ENCODE results near the gene HHIPL1. TPM values are rescaled to one million over a fixed set of nuclear protein-coding genes. Genes with fewer than 3 reads are reported as not detected.

Gene HHIPL1
- total RNA-seq, 1 donor from 2014 or later, result 0.86 TPM

DNA sequence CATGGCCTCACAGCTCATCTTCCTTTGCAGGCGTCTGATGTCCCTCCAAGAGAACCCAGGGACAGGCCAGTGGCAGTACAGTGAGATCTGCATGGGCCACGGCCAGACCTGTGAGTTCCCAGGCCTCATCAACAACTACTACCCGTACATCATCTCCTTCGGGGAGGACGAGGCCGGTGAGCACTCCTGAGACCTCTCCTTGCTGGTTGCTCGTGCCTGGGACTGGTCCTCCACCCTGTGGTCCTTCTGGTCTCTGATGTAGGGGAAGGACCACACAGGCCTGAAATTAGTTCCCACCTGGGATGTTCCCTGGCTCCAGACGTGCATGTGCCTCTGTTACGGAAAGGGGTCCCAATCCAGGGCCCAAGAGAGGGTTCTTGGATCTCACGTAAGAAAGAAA, 17.9 kb downstream of the HHIPL1 start:
- DNase-seq (ENCODE audit: low read depth) (no peak), FAIRE-seq (no peak)
- H3K79me2 ChIP-seq (ENCODE audit: insufficient read depth, low read length), result no peaks in the 10 kb centered on the region
- H3K27ac ChIP-seq (ENCODE audit: low read depth, low read length), result no peak overlapping the region
- peaks cover 38% of the 10 kb centered on the region for H3K27me3 Mint-ChIP-seq (ENCODE audit: low read depth, unreplicated experiment)
- peaks cover 3% of the 10 kb centered on the region for H3K36me3 Mint-ChIP-seq (ENCODE audit: low read depth, unreplicated experiment)
- H2AFZ ChIP-seq (ENCODE audit: low read depth, low read length), result no peak overlapping the region
- H3K4me2 ChIP-seq (ENCODE audit: low read length), result no peak overlapping the region
- no peak overlapping the region for H3K9ac ChIP-seq (ENCODE audit: low read length)
- H3K4me3 ChIP-seq (ENCODE audit: insufficient read depth, low read depth, low read length), result no peak overlapping the region
- no peak overlapping the region for H3K4me3 Mint-ChIP-seq (ENCODE audit: unreplicated experiment)
- H3K4me1 ChIP-seq (ENCODE audit: insufficient read depth, low read length), result peaks cover 10% of the 10 kb centered on the region
- H3K27ac Mint-ChIP-seq (ENCODE audit: unreplicated experiment), result peak overlapping the region; percentile 13
- H3K9me3 ChIP-seq (ENCODE audit: insufficient read depth, low read depth, low read length), result no peaks in the 10 kb centered on the region
- H3K9me3 Mint-ChIP-seq (ENCODE audit: unreplicated experiment), result no peaks in the 10 kb centered on the region
- TF ChIP-seq, protein P1, sequence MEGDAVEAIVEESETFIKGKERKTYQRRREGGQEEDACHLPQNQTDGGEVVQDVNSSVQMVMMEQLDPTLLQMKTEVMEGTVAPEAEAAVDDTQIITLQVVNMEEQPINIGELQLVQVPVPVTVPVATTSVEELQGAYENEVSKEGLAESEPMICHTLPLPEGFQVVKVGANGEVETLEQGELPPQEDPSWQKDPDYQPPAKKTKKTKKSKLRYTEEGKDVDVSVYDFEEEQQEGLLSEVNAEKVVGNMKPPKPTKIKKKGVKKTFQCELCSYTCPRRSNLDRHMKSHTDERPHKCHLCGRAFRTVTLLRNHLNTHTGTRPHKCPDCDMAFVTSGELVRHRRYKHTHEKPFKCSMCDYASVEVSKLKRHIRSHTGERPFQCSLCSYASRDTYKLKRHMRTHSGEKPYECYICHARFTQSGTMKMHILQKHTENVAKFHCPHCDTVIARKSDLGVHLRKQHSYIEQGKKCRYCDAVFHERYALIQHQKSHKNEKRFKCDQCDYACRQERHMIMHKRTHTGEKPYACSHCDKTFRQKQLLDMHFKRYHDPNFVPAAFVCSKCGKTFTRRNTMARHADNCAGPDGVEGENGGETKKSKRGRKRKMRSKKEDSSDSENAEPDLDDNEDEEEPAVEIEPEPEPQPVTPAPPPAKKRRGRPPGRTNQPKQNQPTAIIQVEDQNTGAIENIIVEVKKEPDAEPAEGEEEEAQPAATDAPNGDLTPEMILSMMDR (IDR thresholded peaks at IDR 0.05; ENCODE audit: insufficient read depth, low read depth, low read length), result no peak
- no peak for TF ChIP-seq EZH2 (IDR thresholded peaks at IDR 0.05; ENCODE audit: insufficient read depth, low read length)
- H3K27me3 ChIP-seq (ENCODE audit: insufficient read depth, low read length), result peaks cover 3% of the 10 kb centered on the region
- H4K20me1 ChIP-seq (ENCODE audit: insufficient read depth, low read length), result no peaks in the 10 kb centered on the region
- peaks cover 13% of the 10 kb centered on the region for H3K4me1 Mint-ChIP-seq (ENCODE audit: low read depth, unreplicated experiment)
- H3K36me3 ChIP-seq (ENCODE audit: insufficient read depth, low read length), result no peaks in the 10 kb centered on the region

DNA sequence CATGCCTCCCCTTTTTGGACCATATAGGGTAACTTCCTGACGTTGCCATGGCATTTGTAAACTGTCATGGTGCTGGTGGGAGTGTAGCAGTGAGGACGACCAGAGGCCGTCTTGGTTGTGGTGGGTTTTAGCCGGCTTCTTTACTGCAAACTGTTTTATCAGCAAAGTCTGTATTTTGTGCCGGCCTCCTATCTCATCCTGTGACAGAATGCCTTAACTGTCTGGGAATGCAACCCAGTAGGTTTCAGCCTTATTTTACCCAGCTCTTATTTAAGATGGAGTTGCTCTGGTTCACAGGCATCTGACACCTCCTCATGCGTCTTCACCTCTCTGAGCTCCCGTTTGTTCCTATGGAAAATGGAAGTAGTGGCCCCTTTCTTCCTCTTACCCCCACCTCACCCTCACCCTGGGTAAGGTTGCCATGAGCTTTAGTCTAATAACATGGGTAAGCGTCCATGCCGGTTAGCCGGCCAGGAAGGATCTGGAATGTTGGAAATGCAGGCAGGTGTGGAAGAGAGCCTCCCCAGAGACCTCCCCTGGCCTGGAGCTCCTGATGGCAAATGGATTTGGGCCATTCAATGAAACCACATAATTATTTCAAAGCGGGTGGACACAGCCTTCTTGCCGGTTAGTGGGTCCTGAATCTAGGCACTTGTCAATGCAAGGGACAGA, 18.6 kb downstream of the HHIPL1 start:
- Histone ChIP-seq H2AFZ (ENCODE audit: low read depth, low read length) (peak overlapping the region; percentile 18), H3K79me2 (ENCODE audit: insufficient read depth, low read length) (no peaks in the 10 kb centered on the region), H3K27me3 (ENCODE audit: insufficient read depth, low read length) (peaks cover 3% of the 10 kb centered on the region), H3K9me3 (ENCODE audit: insufficient read depth, low read depth, low read length) (no peaks in the 10 kb centered on the region), H3K4me3 (ENCODE audit: insufficient read depth, low read depth, low read length) (no peak overlapping the region), H3K9ac (ENCODE audit: low read length) (no peak overlapping the region), H3K36me3 (ENCODE audit: insufficient read depth, low read length) (no peaks in the 10 kb centered on the region), H3K27ac (ENCODE audit: low read depth, low read length) (no peak overlapping the region), H3K4me2 (ENCODE audit: low read length) (no peak overlapping the region), H4K20me1 (ENCODE audit: insufficient read depth, low read length) (no peaks in the 10 kb centered on the region), H3K4me1 (ENCODE audit: insufficient read depth, low read length) (peaks cover 10% of the 10 kb centered on the region)
- Mint-ChIP-seq H3K27me3 (ENCODE audit: low read depth, unreplicated experiment) (peaks cover 36% of the 10 kb centered on the region), H3K36me3 (ENCODE audit: low read depth, unreplicated experiment) (peaks cover 5% of the 10 kb centered on the region), H3K4me3 (ENCODE audit: unreplicated experiment) (no peak overlapping the region), H3K27ac (ENCODE audit: unreplicated experiment) (peak overlapping the region; percentile 69), H3K9me3 (ENCODE audit: unreplicated experiment) (no peaks in the 10 kb centered on the region), H3K4me1 (ENCODE audit: low read depth, unreplicated experiment) (peaks cover 13% of the 10 kb centered on the region)
- DNase-seq (ENCODE audit: low read depth) (no peak), FAIRE-seq (no peak)
- TF ChIP-seq, protein P1 (IDR thresholded peaks at IDR 0.05; ENCODE audit: insufficient read depth, low read depth, low read length), result no peak
- no peak for TF ChIP-seq EZH2 (IDR thresholded peaks at IDR 0.05; ENCODE audit: insufficient read depth, low read length)
